GM12891 (cell line): ENCODE results near the gene ATMIN.

Experiments
- POLR2A ChIP-seq: IDR thresholded peaks from 2 replicates; pipeline ENCODE4 v1.6.1; 2011; ENCODE audit warnings: low read depth, low read length, control low read depth
- POLR2AphosphoS5 ChIP-seq: IDR thresholded peaks from 2 replicates; pipeline ENCODE4 v1.6.1; 2011; ENCODE audit warnings: low read depth, low read length, control low read depth
- TAF1 ChIP-seq: IDR thresholded peaks from 2 replicates; pipeline ENCODE4 v1.6.1; 2011; ENCODE audit warnings: low read depth, low read length, control low read depth

GRCh38 chr16:80992676-80993293 lies 42.9 kb upstream of the ATMIN start:
- TF ChIP-seq POLR2AphosphoS5 (no peak), POLR2A (no peak), TAF1 (no peak)
